ENCODE data around the gene BLNK. TPM values are rescaled to one million over a fixed set of nuclear protein-coding genes. Genes with fewer than 3 reads are reported as not detected.

The BLNK gene
- total and polyA plus RNA-seq, 2 of the 13 experiments (the other 11 are each of a cell fraction or from before 2014, with no cell fraction given), result not detected

- H3K27ac ChIP-seq (ENCODE audit: extremely low read length, insufficient read depth, low read length), result no peak overlapping the region
- no peaks in the 10 kb centered on the region for H3K9me3 ChIP-seq (ENCODE audit: low read length)
- H3K4me2 ChIP-seq (ENCODE audit: low read depth, low read length), result no peak overlapping the region
- H3K79me2 ChIP-seq (ENCODE audit: insufficient read depth, low read length), result no peaks in the 10 kb centered on the region
- no peak for TF ChIP-seq RFXAP (CRISPR knock-in tag; IDR thresholded peaks at IDR 0.05; ENCODE audit: borderline replicate concordance)
- TF ChIP-seq PTBP1 (IDR thresholded peaks at IDR 0.05; ENCODE audit: low read depth, low read length, poor library complexity, severe bottlenecking), result no peak
- TF ChIP-seq RFXANK (CRISPR knock-in tag; IDR thresholded peaks at IDR 0.05), result no peak
- no peak for TF ChIP-seq ZIK1 (CRISPR knock-in tag; IDR thresholded peaks at IDR 0.05; ENCODE audit: borderline replicate concordance, low read depth)
- no peak for TF ChIP-seq RNF2 (conservative IDR thresholded peaks at IDR 0.05; ENCODE audit: low read depth)
- no peak for TF ChIP-seq ZNF75D (CRISPR knock-in tag; IDR thresholded peaks at IDR 0.05; ENCODE audit: borderline replicate concordance)
- TF ChIP-seq TOPORS (CRISPR knock-in tag; IDR thresholded peaks at IDR 0.05), result no peak
- no peak for TF ChIP-seq EHMT2 (IDR thresholded peaks at IDR 0.05; ENCODE audit: borderline replicate concordance, low read depth, low read length)
- no peak for TF ChIP-seq PHB2 (IDR thresholded peaks at IDR 0.05; ENCODE audit: partially characterized antibody)
- TF ChIP-seq HES4 (CRISPR knock-in tag; IDR thresholded peaks at IDR 0.05; ENCODE audit: borderline replicate concordance), result no peak
- TF ChIP-seq ZNF33A (CRISPR knock-in tag; IDR thresholded peaks at IDR 0.05; ENCODE audit: borderline replicate concordance), result no peak
- no peak for TF ChIP-seq ZNF124 (CRISPR knock-in tag; IDR thresholded peaks at IDR 0.05)
- TF ChIP-seq ZNF784 (CRISPR knock-in tag; IDR thresholded peaks at IDR 0.05; ENCODE audit: borderline replicate concordance), result no peak
- TF ChIP-seq ZNF431 (CRISPR knock-in tag; IDR thresholded peaks at IDR 0.05; ENCODE audit: borderline replicate concordance, low read depth), result no peak
- 58% methylated on average over 4 of the region's 4 CpGs for WGBS (ENCODE audit: low lambda C conversion rate)
- H3K9ac ChIP-seq (ENCODE audit: insufficient read depth, low read depth, low read length), result no peak overlapping the region
- ChIA-PET CTCF (ENCODE audit: low intra/inter-chr PET ratio, low total read pairs) (no interaction called here), POLR2A (no interaction called here)
- FAIRE-seq (no peak), DNase-seq (ENCODE audit: low spot score) (no peak), ATAC-seq (no peak)
- H3K4me1 ChIP-seq (ENCODE audit: insufficient read depth, low read length), result peaks cover 18% of the 10 kb centered on the region
- no peaks in the 10 kb centered on the region for H3K36me3 ChIP-seq (replicated peaks in 1 of 2; ENCODE audit: control insufficient read depth in 1 of 2, insufficient read depth in 2 of 2, low read length in 2 of 2)
- H4K20me1 ChIP-seq (ENCODE audit: insufficient read depth, low read length), result no peaks in the 10 kb centered on the region
- no peak overlapping the region for H2AFZ ChIP-seq (ENCODE audit: low read length)
- intact Hi-C loops (cut with micrococcal nuclease; ENCODE audit: unreplicated experiment) (no loop called here), in situ Hi-C loops (cut with HindIII; ENCODE audit: extremely low pct_ligation_motif_present, low pct_unique_long_range_greater_than_20kb) (no loop called here)
- peaks cover 0 to 5% of the 10 kb centered on the region in 2 experiments; a peak in 2 of 5 replicates for H3K27me3 ChIP-seq (ENCODE audit: control insufficient read depth in 1 of 2, insufficient read depth in 2 of 2, low read length in 2 of 2)
- BruUV-seq (replicated peaks), result no TSS peak
- no peak overlapping the region for H3K4me3 ChIP-seq (replicated peaks in 1 of 3; ENCODE audit: insufficient read depth in 1 of 3, low read depth in 2 of 3, low read length in 3 of 3)
These were observed 19.2 kb upstream of the BLNK start for GRCh38 chr10:96290368-96291133.
